Neural cell (in vitro differentiated cells): ENCODE data around the gene CAGE1. TPM values are rescaled to one million over a fixed set of nuclear protein-coding genes. Genes with fewer than 3 reads are reported as not detected.

Experiments used
- H2AFZ ChIP-seq: fragments of 200-600, 300-800 bp; sonication (generic), shearing (Covaris generic); 2 replicates; pipeline ENCODE4 v1.6.0; 2014; ENCODE audit warnings: low read depth, mild to moderate bottlenecking, antibody characterized with exemption, low read length, moderate library complexity
- H3F3A ChIP-seq: fragments of 200-600 bp; shearing (Covaris generic); 2 replicates; pipeline ENCODE4 v1.6.1; 2016; ENCODE audit warnings: mild to moderate bottlenecking, moderate library complexity, mixed read lengths, antibody characterized with exemption, low read length; ENCODE audit not compliant: insufficient read depth, poor library complexity, severe bottlenecking
- H3K27ac ChIP-seq: fragments of 200-600, 300-800 bp; sonication (generic), shearing (Covaris generic); 2 replicates; pipeline ENCODE4 v1.5.1; 2014; ENCODE audit warnings: mild to moderate bottlenecking, low read length, moderate library complexity
- H3K27me3 ChIP-seq: fragments of 300-800, 200-600 bp; sonication (generic), shearing (Covaris generic); 2 replicates; pipeline ENCODE4 v1.6.0; 2014; ENCODE audit warnings: mild to moderate bottlenecking, low read depth, low read length, moderate library complexity; ENCODE audit not compliant: insufficient read depth
- H3K36me3 ChIP-seq: fragments of 300-800, 200-600 bp; sonication (generic), shearing (Covaris generic); 2 replicates; pipeline ENCODE4 v1.5.1; 2014; ENCODE audit warnings: mild to moderate bottlenecking, antibody characterized with exemption, low read length, moderate library complexity; ENCODE audit not compliant: insufficient read depth
- H3K4me2 ChIP-seq: fragments of 300-800, 200-600 bp; sonication (generic), shearing (Covaris generic); 2 replicates; pipeline ENCODE4 v1.6.0; 2014; ENCODE audit warnings: mild to moderate bottlenecking, low read length
- H3K4me3 ChIP-seq: fragments of 300-800, 200-600 bp; sonication (generic), shearing (Covaris generic); 2 replicates; pipeline ENCODE4 v1.5.1; 2014; ENCODE audit warnings: mild to moderate bottlenecking, low read length, moderate library complexity
- H3K79me2 ChIP-seq: fragments of 200-600 bp; shearing (Covaris generic); replicated peaks from 2 replicates; pipeline ENCODE4 v1.6.0; 2014; ENCODE audit warnings: mild to moderate bottlenecking, low read length, moderate library complexity; ENCODE audit not compliant: insufficient read depth
- H3K9ac ChIP-seq: fragments of 300-800, 200-600 bp; sonication (generic), shearing (Covaris generic); 2 replicates; pipeline ENCODE4 v1.6.1; 2016; ENCODE audit warnings: mild to moderate bottlenecking, low read length, mixed read lengths
- H3K9me2 ChIP-seq: fragments of 200-600 bp; shearing (Covaris generic); 2 replicates; pipeline ENCODE4 v1.6.1; 2016; ENCODE audit warnings: mild to moderate bottlenecking, low read length, mixed read lengths; ENCODE audit not compliant: insufficient read depth
- H3K9me3 ChIP-seq: fragments of 200-600, 300-800 bp; sonication (generic), shearing (Covaris generic); 2 replicates; pipeline ENCODE4 v1.6.1; 2016; ENCODE audit warnings: mild to moderate bottlenecking, mixed run types, low read length, moderate library complexity, mixed read lengths
- H4K20me1 ChIP-seq: fragments of 200-600 bp; shearing (Covaris generic); 2 replicates; pipeline ENCODE4 v1.6.1; 2016; ENCODE audit warnings: mild to moderate bottlenecking, mixed run types; ENCODE audit not compliant: insufficient read depth
- CTCF ChIP-seq: fragments of 450-650 bp; IDR thresholded peaks from 2 replicates; pipeline ENCODE4 v1.5.1; 2014; ENCODE audit warnings: antibody characterized with exemption, mild to moderate bottlenecking, moderate library complexity; ENCODE audit not compliant: poor library complexity, severe bottlenecking
- EP300 ChIP-seq: fragments of 450-650 bp; conservative IDR thresholded peaks from 2 replicates; pipeline ENCODE4 v1.6.1; 2014; ENCODE audit warnings: antibody characterized with exemption, mild to moderate bottlenecking, moderate library complexity; ENCODE audit not compliant: poor library complexity, severe bottlenecking
- EZH2 ChIP-seq: fragments of 200-600, 300-800 bp; shearing (Covaris generic), sonication (generic); IDR thresholded peaks from 2 replicates; pipeline ENCODE4 v1.6.1; 2014; ENCODE audit warnings: antibody characterized with exemption, low read length, borderline replicate concordance, mild to moderate bottlenecking; ENCODE audit not compliant: insufficient read depth, poor library complexity, severe bottlenecking
- MXI1 ChIP-seq: fragments of 450-650 bp; conservative IDR thresholded peaks from 2 replicates; pipeline ENCODE4 v1.6.1; 2014; ENCODE audit warnings: antibody characterized with exemption, mild to moderate bottlenecking; ENCODE audit not compliant: poor library complexity, severe bottlenecking
- POLR2AphosphoS5 ChIP-seq: IDR thresholded peaks from 2 replicates; pipeline ENCODE4 v1.6.1; 2012
- RAD21 ChIP-seq: fragments of 450-650 bp; conservative IDR thresholded peaks from 2 replicates; pipeline ENCODE4 v1.6.1; 2014; ENCODE audit warnings: antibody characterized with exemption, mild to moderate bottlenecking, moderate library complexity
- REST ChIP-seq: IDR thresholded peaks from 2 replicates; pipeline ENCODE4 v1.6.1; 2012; ENCODE audit warnings: borderline replicate concordance
- SMC3 ChIP-seq: fragments of 450-650 bp; conservative IDR thresholded peaks from 2 replicates; pipeline ENCODE4 v1.6.1; 2014; ENCODE audit warnings: antibody characterized with exemption, mild to moderate bottlenecking, moderate library complexity; ENCODE audit not compliant: poor library complexity
- TAF1 ChIP-seq: IDR thresholded peaks from 2 replicates; pipeline ENCODE4 v1.6.1; 2012; ENCODE audit warnings: low read depth
- polyA plus RNA-seq: library from polyadenylated mRNA; depleted of rRNA; stranded (reverse); fragments of >200 nt; gene quantifications from 2 replicates; pipeline ENCODE4 v1.2.3, GENCODE V29; 2014

CAGE1 gene
- polyA plus RNA-seq, 1 donor from 2014 or later, result not detected

- Histone ChIP-seq H3K27me3 (no peaks in the 10 kb centered on the region), H4K20me1 (no peaks in the 10 kb centered on the region), H3K79me2 (no peaks in the 10 kb centered on the region), H3K9me3 (no peaks in the 10 kb centered on the region), H3K4me2 (no peak overlapping the region), H3F3A (no peaks in the 10 kb centered on the region), H3K9ac (no peak overlapping the region), H3K36me3 (peaks cover 22% of the 10 kb centered on the region), H2AFZ (no peak overlapping the region), H3K4me3 (no peak overlapping the region), H3K27ac (no peak overlapping the region), H3K9me2 (no peaks in the 10 kb centered on the region)
- TF ChIP-seq SMC3, result no peak
- no peak for TF ChIP-seq RAD21
- TF ChIP-seq CTCF, result no peak
- no peak for TF ChIP-seq POLR2AphosphoS5
- TF ChIP-seq MXI1, result no peak
- no peak for TF ChIP-seq EZH2
- no peak for TF ChIP-seq EP300
- TF ChIP-seq REST, result no peak
- TF ChIP-seq TAF1, result no peak
These were observed 21.3 kb upstream of the CAGE1 start for GRCh38 chr6:7410851-7411250.

GRCh38 chr6:7409740-7410139 is 20.2 kb upstream of the CAGE1 start:
- H3K9ac ChIP-seq, result no peak overlapping the region
- H4K20me1 ChIP-seq, result no peaks in the 10 kb centered on the region
- no peaks in the 10 kb centered on the region for H3K9me3 ChIP-seq
- no peak overlapping the region for H3K4me2 ChIP-seq
- no peak overlapping the region for H3K4me3 ChIP-seq
- no peak overlapping the region for H2AFZ ChIP-seq
- H3K27me3 ChIP-seq, result no peaks in the 10 kb centered on the region
- peaks cover 14% of the 10 kb centered on the region for H3K36me3 ChIP-seq
- no peaks in the 10 kb centered on the region for H3F3A ChIP-seq
- H3K9me2 ChIP-seq, result no peaks in the 10 kb centered on the region
- H3K27ac ChIP-seq, result no peak overlapping the region
- no peaks in the 10 kb centered on the region for H3K79me2 ChIP-seq
- TF ChIP-seq TAF1, result no peak
- no peak for TF ChIP-seq REST
- no peak for TF ChIP-seq RAD21
- no peak for TF ChIP-seq SMC3
- TF ChIP-seq EP300, result no peak
- no peak for TF ChIP-seq CTCF
- TF ChIP-seq POLR2AphosphoS5, result no peak
- TF ChIP-seq EZH2, result no peak
- no peak for TF ChIP-seq MXI1
